HG02759 (cell line): ENCODE data around the gene NFIX.

Experiments
- ATAC-seq: cut with Tn5 transposase; IDR thresholded peaks from one replicate; pipeline ENCODE4 v1.9.1; 2021; ENCODE audit warnings: mild to moderate bottlenecking, moderate library complexity; ENCODE audit not compliant: unreplicated experiment

Gene NFIX

GRCh38 chr19:13053238-13053637, 58.0 kb downstream of the NFIX start:
- ATAC-seq: no peak

GRCh38 chr19:13053761-13054625, 58.7 kb downstream of the NFIX start:
- no peak for ATAC-seq

- no peak for ATAC-seq
Measured at GRCh38 chr19:13054626-13055212, 59.4 kb downstream of the NFIX start.

GRCh38 chr19:13055213-13056051, 60.2 kb downstream of the NFIX start:
- ATAC-seq: no peak

GRCh38 chr19:13056052-13056660, 60.9 kb downstream of the NFIX start:
- no peak for ATAC-seq

- no peak for ATAC-seq
Measured at GRCh38 chr19:13057147-13057572, 61.9 kb downstream of the NFIX start.

GRCh38 chr19:13057744-13058143, 62.5 kb downstream of the NFIX start:
- ATAC-seq: no peak

- no peak for ATAC-seq
Measured at GRCh38 chr19:13058951-13059660, 63.8 kb downstream of the NFIX start.

GRCh38 chr19:13060233-13060963, 65.1 kb downstream of the NFIX start:
- no peak for ATAC-seq

GRCh38 chr19:13060964-13061927, 66.0 kb downstream of the NFIX start:
- ATAC-seq: no peak

GRCh38 chr19:13062317-13062716, 67.0 kb downstream of the NFIX start:
- ATAC-seq: no peak

- no peak for ATAC-seq
Measured at GRCh38 chr19:13063461-13064091, 68.3 kb downstream of the NFIX start.

- ATAC-seq: no peak
Measured at GRCh38 chr19:13064092-13064489, 68.8 kb downstream of the NFIX start.

GRCh38 chr19:13066226-13066625, 71.0 kb downstream of the NFIX start:
- ATAC-seq: no peak

GRCh38 chr19:13066933-13067807, 71.9 kb downstream of the NFIX start:
- no peak for ATAC-seq

- ATAC-seq: no peak
Measured at GRCh38 chr19:13068085-13068846, 73.0 kb downstream of the NFIX start.
